Measurements from ENCODE around the gene TECPR2.

The TECPR2 gene

GRCh38 chr14:102316743-102317563 lies 45.8 kb upstream of the TECPR2 start:
- Histone ChIP-seq H3K27ac (peak overlapping the region; percentile 94 to 97), H3K36me3 (peaks cover 0 to 3% (median 0%) of the 10 kb centered on the region in 3 donors), H3K4me3 (peak overlapping the region; percentile 52 to 64), H3K9me3 (no peaks in the 10 kb centered on the region), H3K4me1 (peaks cover 0 to 45% (median 28%) of the 10 kb centered on the region in 4 donors), H3K27me3 (no peaks in the 10 kb centered on the region)
- intact Hi-C loops (cut with DNase I; ENCODE audit: low total_unique reads), result loop anchor here (5.0 to 10.0 kb wide), 2 partner anchors 172 to 1310 kb away; partner anchors contain the start of gene KLC1
- TF ChIP-seq CTCF (IDR thresholded peaks at IDR 0.05), result peak; percentile 76 to 81
- peak; percentile 92 to 96 for DNase-seq

GRCh38 chr14:102317564-102318248 lies 45.0 kb upstream of the TECPR2 start:
- Histone ChIP-seq H3K27ac (peak overlapping the region; percentile 94 to 97), H3K9me3 (no peaks in the 10 kb centered on the region), H3K27me3 (no peaks in the 10 kb centered on the region), H3K4me3 (peak overlapping the region; percentile 52 to 64), H3K4me1 (peaks cover 0 to 45% (median 28%) of the 10 kb centered on the region in 4 donors), H3K36me3 (peaks cover 0 to 4% (median 0%) of the 10 kb centered on the region in 3 donors)
- no peak for TF ChIP-seq CTCF (IDR thresholded peaks at IDR 0.05)
- intact Hi-C loops (cut with DNase I; ENCODE audit: low total_unique reads), result loop anchor here (5.0 to 10.0 kb wide), 2 partner anchors 173 to 1310 kb away; partner anchors contain the start of gene KLC1
- no peak for DNase-seq

- no peak for TF ChIP-seq CTCF (IDR thresholded peaks at IDR 0.05)
- H3K4me3 ChIP-seq, result peak overlapping the region; percentile 81
Observed at GRCh38 chr14:102318781-102319276, 43.9 kb upstream of the TECPR2 start.

GRCh38 chr14:102319351-102320032 lies 43.2 kb upstream of the TECPR2 start, which contains the start of gene ZNF839:
Gene ZNF839 (plus strand): TSS chr14:102319746. CDS start chr14:102319766, 20 bp downstream.
- peaks cover 0 to 44% (median 30%) of the 10 kb centered on the region in 4 donors for H3K4me1 ChIP-seq
- no peak for TF ChIP-seq CTCF (IDR thresholded peaks at IDR 0.05)
- peaks cover 0 to 4% (median 0%) of the 10 kb centered on the region in 3 donors for H3K36me3 ChIP-seq
- H3K27me3 ChIP-seq, result no peaks in the 10 kb centered on the region
- intact Hi-C loops (cut with DNase I; ENCODE audit: low total_unique reads), result loop anchor here (5.0 to 10.0 kb wide), 2 partner anchors 175 to 1308 kb away; partner anchors contain the start of gene KLC1
- H3K9me3 ChIP-seq, result no peaks in the 10 kb centered on the region
- peak within 1 kb of the TSS; percentile 81 for H3K4me3 ChIP-seq
- peak; percentile 92 to 95 for DNase-seq
- H3K27ac ChIP-seq, result peak within 1 kb of the TSS; percentile 94 to 97

More at GRCh38 chr14:102318781-102319276, 43.9 kb upstream of the TECPR2 start:
- intact Hi-C loops (cut with DNase I; ENCODE audit: low total_unique reads), result loop anchor here (5.0 to 10.0 kb wide), 2 partner anchors 174 to 1308 kb away; partner anchors contain the start of gene KLC1
- Histone ChIP-seq H3K27ac (peak overlapping the region; percentile 94 to 97), H3K27me3 (no peaks in the 10 kb centered on the region), H3K9me3 (no peaks in the 10 kb centered on the region), H3K36me3 (peaks cover 0 to 4% (median 0%) of the 10 kb centered on the region in 3 donors), H3K4me1 (peaks cover 0 to 47% (median 32%) of the 10 kb centered on the region in 4 donors)
- DNase-seq, result no peak
